Amniotic stem cell (primary cell): Measurements from ENCODE around the gene CDK9.
"Not testable (repeated sequence)": the region's sequence is repeated elsewhere in the genome, so short reads cannot be mapped to it uniquely, and the experiment has no call there.

Experiments
- DNase-seq: peaks from one replicate; lab custom pipeline; 2025; lab: John Stamatoyannopoulos, UW

Gene CDK9

DNA sequence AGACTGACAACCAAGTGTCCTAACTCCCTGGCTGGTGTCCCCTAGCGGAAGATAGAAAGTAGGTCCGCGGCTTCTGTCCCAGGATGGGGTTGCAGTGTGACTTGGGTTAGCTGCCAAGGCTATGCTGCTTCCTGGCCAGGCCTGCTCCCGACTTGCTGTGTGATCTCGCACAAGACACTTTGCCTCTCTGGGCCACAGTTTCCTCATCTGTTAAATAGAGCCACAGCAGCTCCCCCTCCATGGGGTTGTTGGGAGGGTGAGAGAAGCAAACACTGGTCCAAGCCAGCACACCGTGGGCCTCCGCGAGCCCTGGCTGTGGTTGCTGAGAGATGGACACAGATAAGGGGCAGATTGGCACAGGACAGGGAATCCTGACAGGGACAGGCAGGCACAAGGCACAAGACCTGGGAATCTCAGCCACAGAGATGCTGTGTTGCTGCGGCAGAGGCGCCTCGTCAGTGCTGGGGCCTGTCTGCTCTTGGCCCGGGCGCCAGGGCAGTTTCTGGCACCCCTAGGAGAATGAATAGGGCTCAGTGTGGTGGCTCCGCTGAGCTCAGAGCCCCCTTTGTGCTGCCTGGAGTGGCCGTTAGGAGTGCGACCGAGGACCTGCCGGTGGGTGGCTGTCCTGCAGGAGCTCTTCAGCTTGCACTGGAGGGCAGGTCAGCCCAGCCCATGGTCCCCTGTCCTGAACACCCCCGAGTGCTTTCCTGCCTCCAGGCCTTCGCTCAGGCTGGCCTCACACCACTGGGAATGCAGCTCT, 5.5 kb upstream of the CDK9 start:
- no peak for DNase-seq

DNA sequence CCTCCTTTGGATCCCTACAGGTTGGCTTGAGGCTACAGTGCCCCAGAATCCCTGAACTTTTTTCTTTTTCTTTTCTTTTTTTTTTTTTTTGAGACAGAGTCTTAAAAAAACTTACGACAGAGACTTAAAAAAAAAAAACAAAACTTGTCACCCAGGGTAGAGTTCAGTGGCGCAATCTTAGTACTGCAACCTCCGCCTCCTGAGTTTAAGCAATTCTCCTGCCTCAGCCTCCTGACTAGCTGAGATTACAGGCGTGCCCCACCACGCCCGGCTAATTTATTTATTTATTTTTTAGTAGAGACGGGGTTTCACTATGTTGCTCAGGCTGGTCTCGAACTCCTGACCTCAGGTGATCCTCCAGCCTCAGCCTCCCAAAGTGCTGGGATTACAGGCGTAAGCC, 4.9 kb upstream of the CDK9 start:
- not testable (repeated sequence) for DNase-seq

DNA sequence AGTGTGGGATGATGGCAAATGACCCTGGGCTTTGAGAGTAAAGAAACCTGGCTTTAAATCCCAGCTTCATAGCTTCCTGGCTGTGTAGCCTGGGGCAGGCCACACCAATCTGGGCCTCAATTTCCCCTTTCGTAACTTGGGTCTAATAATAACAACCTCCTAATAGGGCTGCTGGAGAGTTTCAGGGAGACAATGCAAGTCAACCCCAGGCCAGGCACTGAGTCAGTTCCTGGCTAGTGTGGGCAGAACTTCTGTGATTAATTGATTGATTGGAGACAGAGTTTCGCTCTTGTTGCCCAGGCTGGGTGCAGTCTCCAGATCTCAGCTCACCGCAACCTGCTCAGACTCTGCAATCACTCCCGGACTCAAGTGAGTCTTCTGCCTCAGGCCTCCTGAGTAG, 4.0 kb upstream of the CDK9 start:
- DNase-seq, result no peak

DNA sequence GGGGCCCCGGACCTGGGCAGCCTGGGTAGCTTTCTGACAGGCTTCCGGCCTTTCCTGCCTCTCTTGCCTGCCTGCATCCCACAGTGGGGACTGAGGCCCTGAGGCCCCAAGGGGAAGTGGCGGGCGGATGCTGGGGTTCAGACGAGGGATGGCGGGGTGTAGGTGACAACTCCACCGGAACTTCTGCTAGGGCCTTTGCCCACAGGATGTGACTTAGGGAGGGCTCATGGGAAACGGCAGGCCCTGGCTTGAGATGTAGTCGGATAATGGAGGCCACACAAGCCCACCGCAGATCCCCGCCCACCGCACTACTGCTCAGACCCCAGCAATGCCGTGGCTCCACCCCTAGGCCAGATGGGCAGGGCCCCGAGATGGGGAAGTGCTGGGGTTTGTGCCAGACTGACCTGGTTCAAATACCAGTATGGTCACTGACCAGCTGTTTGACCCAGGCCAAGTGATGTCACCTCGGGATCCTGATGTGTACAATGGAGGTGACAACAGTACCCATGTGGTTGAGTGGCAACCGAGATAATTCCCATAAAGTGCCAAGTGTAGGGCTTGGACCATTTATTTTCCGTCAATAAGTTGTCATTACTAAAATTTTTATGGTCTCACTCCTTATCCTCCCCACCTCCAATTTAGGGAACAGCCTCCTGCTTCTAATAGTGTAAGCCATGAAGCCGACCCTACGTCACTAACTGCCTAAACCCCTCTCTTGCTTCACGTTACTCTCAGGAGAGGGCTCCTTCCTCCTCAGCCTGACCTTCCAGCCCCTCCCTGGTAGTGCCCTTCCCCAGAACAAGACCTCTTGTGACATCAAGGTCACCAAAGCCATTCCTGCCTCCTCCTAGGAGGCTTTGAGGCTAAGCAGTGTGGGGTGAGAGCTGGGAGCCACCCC, 2.5 kb upstream of the CDK9 start:
- no peak for DNase-seq

DNA sequence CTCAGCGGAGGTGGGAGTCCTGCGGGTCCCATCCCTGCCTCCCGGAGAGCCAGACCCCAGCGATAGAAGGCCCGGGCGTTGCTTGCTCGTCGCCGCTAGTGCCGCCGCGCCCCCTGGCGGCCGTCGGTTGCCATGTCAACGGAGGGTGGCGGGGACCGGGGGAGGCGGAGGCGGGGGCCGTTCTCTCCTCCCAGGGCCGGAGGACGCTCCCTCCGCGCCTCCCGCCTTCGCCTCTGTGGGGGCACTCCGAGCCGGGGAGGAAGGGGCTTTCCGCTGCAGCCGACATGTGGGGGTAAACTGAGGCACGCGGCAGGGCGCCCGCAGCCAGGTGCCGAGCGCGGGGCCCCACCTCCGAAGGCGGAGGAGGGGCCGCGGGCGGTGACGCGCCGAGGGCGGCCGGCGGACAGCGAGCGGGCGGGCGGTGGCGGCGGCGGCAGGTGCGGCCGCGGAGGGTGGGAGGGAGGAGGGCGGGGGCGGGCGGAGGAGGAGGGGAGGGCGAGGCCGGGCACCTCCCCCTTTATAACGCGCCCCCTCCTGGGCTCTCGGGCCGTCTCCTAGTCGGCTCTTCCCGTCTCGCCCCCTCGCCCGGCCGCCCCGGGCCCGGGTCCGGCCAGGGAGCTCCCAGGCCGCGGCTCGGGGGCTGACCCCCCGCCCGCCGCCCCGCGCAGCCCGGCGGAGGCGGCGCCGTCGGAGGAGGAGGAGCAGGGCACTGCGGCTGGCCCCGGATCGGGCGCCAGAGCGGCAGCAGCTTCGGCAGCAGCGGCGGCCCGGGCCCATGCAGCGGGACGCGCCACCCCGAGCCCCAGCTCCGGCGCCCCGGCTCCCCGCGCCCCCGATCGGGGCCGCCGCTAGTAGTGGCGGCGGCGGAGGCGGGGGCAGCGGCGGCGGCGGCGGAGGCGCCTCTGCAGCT, 556 bp upstream of the CDK9 start:
- DNase-seq, result peak; percentile 44

DNA sequence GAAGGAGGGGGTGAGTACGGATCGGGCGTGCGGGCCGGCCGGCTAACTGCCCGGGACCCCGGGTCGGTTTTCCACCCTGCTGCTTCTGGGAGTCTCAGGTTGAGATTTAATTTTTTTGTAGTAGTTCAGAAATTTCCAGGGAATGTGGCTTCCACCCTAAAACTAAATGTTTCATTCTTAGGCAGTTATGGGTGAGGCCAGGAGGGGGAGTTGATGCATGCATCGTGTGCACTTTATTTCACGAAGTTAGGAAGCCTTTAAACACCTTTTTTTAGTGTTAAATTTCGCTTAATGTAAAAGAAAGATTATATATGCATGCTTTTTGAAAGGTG, 905 bp downstream of the CDK9 start:
- no peak for DNase-seq

DNA sequence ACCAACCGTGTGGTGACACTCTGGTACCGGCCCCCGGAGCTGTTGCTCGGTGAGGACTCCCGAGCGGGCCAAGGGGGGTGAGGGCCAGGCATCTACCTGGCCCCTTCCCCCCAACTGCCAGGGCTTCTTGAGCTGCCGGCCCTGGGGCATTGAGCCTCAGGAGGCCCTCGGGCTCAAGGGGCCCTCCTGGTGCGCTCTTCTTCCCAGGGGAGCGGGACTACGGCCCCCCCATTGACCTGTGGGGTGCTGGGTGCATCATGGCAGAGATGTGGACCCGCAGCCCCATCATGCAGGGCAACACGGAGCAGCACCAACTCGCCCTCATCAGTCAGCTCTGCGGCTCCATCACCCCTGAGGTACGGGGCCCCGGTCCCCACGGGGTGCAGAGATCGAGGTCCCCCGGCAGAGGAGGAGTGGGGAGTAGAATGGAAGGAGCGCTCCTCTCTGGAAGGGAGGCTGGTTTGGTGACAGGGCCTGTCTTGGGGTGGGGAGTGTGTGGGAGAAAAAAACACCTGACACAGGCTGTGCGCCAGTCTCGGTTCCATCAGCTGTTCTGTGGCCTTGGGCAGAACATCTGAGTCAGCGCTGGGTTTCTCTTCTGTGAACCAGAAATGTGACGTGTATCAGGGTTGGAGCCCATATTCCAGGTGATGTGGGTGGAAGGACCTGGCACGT, 2.6 kb downstream of the CDK9 start:
- no peak for DNase-seq

DNA sequence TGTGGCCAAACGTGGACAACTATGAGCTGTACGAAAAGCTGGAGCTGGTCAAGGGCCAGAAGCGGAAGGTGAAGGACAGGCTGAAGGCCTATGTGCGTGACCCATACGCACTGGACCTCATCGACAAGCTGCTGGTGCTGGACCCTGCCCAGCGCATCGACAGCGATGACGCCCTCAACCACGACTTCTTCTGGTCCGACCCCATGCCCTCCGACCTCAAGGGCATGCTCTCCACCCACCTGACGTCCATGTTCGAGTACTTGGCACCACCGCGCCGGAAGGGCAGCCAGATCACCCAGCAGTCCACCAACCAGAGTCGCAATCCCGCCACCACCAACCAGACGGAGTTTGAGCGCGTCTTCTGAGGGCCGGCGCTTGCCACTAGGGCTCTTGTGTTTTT, 3.3 kb downstream of the CDK9 start:
- no peak for DNase-seq

DNA sequence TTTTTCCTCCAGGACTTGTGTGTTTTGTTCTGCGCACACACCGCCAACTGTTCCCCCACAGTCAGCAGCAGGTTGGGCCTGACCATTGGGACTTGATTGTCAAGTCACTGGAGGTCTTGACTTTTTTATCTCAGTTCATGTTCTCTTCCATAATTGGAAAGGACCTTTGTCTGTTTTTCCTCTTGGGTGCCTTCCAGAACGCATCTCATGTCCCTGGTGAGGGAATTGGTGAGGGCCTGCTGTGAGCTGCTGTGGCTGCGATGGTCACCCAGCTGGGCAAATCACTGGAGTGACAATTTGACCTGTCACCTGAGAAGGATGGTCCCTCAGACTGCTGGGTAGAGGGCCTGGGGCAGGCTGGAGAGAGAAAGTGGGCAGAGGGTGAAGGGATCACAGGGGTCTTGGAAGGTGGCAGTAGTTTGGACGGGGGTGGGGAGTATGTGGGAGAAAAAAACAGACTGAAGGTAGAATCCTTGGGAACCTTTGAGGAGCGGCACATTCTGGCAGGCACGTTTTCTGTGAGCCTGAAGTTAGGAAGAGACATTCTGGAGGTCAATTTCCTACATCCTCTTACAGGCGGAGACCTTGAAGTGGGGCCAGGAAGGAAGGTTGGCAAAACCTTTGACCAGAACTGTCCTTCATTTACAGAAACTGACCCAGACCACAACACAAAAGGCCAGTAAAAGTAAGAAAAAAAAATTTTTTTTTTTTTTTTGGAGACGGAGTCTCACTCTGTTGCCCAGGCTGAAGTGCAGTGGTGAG, 4.4 kb downstream of the CDK9 start:
- DNase-seq, result no peak

DNA sequence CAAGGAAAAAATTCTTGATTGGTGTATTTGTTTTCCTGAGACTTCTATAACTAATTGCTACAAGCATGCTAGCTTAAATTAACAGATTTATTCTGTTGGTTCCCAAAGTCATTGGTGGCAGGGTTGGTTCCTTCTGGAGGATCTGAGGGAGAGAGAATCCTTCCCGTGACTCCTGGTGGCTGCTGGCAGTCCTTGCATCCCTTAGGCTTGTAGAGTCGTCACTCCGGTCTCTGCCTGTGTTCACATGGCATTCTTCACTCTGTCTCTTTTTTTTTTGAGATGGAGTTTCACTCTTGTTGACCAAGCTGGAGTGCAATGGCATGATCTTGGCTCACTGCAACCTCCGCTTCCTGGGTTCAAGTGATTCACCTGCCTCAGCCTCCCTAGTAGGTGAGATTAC, 5.3 kb downstream of the CDK9 start:
- DNase-seq, result no peak

DNA sequence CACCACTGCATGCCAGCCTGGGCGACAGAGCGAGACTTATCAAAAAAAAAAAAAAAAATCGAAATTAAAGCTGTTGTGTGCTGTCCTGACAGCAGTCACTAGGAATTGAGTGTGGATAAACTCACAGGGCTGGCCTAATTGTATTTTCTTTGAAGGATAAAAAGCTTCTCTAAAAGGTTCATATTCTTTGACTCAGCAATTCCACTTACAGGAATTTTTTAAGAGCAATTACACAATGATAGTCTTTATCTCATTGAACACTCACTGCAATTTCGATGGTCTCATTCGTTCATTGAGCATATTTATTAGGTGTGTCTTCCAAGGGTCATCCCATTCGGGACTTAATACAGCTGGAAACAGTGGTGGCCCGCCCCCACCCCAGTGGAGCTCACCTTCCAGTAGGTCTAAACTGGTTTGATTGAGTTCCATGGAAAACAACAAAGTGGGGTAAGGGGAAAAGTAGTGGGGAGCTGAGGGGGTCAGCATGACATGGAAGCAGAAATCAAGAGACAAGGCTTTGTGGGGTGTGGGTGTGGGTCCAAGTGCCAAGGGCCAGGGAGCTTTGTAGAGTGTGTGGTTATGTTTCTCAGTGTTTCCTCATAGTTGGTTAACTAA, 6.7 kb downstream of the CDK9 start:
- no peak for DNase-seq

DNA sequence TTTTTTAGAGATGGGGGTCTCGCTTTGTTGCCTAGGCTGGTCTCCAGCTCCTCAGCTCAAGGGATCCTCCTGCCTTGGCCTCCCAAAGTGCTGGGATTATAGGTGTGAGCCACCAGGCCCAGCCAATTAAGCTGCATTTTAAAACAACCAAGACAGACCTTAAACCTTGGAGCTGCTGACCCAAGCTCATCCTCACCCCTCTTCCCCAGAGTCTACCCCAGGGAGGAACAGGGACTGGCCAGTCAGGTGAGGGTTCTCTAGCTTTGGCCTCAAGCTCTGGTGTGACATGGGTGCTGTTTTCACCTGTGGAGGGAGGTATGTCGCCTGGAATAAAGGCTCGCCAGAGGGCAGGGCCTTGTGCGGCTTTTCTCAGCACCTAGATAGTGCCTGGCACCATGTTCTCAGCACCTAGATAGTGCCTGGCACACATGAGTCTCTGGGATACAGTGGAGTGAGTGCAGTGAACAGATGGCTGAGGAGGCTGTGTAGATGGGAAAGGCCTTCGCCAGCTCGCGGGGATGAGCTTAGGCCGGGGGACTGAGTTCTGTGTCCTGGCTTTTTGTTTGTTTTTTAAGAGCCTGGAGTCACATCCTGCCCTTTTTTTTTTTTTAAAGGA, 7.4 kb downstream of the CDK9 start:
- no peak for DNase-seq

DNA sequence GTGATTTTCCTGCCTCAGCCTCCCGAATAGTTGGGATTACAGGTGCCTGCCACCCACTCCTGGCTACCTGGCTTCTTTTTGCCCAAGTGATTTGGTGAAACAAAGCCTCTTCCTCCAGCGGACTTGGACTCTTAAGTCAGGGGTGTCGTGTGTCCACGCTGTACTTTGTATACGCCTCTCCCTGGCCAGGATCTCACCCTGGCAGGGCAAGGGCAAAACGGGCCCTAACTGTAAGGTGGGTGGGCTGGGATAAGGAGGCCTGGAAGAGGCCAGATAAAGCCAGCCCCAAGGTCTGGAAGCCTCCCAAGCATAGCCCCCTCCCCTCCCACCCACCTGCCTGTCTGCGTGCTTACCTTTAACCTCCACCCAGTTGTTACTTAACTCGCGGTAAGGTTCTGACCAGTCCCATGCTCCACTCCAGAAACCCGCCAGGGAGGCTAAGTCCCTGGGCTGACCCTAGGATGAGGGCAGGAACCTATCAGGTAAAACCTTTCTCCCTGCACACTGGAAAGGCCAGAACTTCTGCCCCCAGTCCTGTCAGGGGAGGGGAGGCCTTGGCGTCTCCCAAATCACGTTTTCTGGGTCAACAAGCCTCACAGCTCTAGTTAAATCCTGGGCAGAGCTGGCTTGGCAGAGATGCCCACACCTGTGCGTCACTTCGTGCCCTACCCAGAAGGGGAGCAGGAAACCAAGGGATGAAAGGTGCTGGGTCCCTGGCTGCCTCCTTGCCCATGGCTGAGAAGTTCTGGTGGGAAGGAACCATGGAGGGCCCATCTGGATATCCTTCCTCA, 8.4 kb downstream of the CDK9 start:
- no peak for DNase-seq

DNA sequence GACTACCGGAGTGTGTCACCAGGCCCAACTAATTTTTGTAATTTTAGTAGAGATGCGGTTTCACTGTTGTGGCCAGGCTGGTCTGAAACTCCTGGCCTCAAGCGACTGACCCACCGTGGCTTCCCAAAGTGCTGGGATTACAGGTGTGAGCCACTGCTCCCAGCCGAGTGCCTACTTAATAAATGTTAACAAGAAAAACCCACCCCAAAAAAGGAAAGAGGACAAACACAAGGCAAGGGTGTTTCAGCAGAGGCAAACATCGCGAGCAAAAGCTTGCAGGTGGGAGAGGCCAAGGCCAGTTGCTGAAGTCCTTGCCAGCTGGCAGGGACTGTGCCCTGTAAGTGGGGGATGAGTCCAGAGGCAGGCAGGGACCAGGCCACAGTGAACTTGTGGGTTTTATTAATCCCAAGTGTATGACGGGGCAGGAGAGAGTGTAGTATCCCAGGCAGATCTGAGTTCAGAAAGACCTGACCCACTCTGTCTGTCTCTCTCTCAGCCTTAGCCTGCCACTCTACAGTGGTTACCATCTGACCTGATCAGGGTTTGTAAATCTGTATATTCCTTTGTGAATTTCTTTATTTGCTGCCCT, 10.5 kb downstream of the CDK9 start:
- DNase-seq, result no peak

DNA sequence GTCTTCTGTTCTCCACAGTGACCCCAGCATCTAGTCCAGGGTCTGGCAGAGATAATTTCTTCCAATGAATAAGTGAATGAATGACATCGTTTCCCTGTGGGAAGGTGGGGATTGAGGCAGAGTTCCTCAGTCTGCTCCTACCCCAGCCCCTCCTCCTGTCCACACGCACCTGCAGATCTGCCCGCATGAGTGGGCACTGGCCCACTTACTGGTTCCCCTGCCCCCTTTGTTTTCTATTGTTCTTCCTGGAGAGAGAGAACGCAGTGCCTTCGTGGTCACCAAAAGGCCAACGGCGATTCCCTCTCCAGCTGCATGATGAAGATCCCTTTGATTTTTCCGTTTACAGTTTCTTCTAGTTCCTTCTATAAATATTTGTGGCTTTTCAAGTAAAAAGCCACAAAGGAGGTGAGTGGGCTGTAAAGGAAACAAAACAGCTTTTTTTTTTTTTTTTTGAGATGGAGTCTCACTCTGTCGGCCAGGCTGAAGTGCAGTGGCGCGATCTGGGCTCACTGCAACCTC, 11.1 kb downstream of the CDK9 start:
- no peak for DNase-seq

DNA sequence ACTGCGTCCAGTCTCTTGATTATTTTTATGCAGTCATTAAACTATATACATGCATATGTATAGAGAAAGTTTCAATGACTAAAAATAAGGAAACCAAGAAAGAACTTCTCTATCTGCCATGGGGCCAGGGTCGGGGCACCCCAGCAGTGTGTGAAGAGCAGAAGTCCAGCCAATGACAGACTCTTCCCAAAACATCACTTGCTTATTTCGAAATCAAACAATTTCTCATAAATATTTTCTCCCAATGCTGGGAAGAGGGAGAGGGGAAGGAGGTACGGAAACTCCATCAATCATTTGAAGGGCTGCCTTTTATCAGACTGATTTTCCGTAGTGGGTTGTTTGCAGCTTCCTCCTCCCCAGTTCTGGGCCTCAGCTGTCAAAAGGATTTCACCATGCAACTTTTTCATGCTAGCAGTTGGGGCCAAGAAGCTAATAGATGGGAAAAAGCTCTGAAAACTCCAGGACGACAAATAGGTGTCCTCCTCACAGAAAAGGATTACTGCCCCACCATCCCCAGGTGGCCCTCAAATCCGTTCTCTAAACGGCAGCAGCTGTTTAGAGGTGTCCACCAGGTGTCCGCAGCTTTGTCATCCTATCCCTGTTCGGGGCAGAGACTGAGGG, 16.2 kb downstream of the CDK9 start:
- no peak for DNase-seq

DNA sequence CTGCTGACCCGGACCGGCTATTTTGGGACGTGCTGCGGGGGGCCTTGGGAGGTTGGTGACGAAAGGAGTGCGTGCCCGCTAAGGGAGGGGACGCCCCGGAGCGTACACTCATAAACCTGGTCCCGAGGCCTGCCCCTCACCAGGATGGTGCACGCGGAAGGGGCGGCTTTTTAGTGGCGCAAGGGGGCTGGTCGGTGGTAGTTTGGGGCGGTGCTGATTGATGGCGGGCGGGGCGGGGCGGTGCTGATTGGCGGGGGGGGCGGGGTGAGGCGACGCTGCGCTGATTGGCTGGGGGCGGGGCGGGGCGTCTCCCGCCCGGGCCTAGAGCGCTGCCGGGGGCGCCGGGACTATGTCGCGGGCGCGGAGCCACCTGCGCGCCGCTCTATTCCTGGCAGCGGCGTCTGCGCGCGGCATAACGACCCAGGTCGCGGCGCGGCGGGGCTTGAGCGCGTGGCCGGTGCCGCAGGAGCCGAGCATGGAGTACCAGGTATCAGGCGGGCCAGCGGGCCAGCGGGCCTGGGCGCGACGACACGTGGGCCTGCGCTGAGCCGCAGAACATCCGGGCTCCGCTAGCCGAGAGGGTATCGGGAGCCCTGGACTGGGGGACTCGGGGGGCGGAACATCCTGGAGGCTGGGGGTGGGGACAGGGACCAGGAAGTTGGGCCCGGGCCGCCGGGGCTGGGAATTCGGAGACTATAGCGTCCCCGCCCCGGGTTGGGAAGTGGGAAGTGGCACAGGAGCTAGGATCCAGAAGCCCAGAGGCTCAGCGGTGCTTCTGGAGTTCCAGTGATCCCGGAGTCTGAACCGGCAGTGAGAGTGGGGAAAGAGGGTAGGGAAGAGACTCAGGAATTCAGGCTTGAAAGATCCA, 17.0 kb downstream of the CDK9 start, which contains the start of gene FPGS:
TSS of gene FPGS (plus strand) at position 307 of the 868 bp plus-strand sequence. CDS start at position 350, 43 bp downstream.
- peak; percentile 79 for DNase-seq
